GM10248 (cell line): ENCODE measurements around the gene BRD3.

ENCODE experiments used
- CTCF ChIA-PET: fragments of 300-600 bp; sonication (Branson Sonifier 250); formaldehyde crosslinking; extraction: SDS; loops from one replicate; lab custom pipeline; 2021; ENCODE audit warnings: antibody characterized with exemption; lab: Yijun Ruan, JAX
- POLR2A ChIA-PET: fragments of 350-650 bp; sonication (Branson Sonifier 250); formaldehyde crosslinking; extraction: SDS; loops from one replicate; lab custom pipeline; 2020; ENCODE audit warnings: antibody characterized with exemption; lab: Yijun Ruan, JAX
- DNase-seq: peaks from one replicate; pipeline ENCODE4 v3.0.0; 2012; ENCODE audit errors: extremely low spot score
- TF ChIP-seq, protein P1 (sequence below): IDR thresholded peaks from 2 replicates; pipeline ENCODE4 v1.5.1; 2012; ENCODE audit warnings: mild to moderate bottlenecking, low read depth; ENCODE audit errors: extremely low read depth, missing control alignments, control extremely low read depth

Gene BRD3

DNA sequence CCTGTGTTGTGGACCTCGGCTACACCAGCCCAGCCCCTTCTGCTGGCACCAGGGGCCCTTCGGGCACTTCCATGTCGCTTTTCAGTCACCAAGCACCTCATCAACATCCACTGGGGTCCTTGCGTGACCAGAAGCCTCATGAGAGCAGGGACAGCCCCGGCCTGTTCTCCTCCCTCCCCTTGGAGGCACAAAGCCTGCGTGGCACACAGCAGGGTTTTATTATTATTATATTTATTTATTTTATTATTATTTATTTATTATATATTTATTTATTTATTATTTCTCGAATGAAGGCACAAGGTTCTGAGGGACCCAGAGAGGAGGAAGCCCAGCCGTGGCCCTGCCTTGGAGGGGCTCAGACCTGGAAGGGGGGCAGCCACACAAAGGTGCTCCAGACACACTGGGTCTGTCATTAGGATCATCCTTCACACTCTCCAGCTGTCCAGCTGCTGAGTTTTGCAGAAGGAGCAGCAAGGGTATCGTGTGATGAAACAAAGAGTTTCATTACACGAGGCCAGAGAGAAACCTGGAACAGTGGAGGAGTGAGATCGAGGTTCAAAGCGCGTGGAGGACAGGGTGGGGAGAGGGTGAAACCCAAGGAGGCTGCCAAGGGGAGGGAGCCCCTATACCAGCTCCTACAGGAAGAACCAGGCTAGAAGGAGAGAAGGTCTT, 80.9 kb downstream of the BRD3 start:
- TF ChIP-seq, protein P1, sequence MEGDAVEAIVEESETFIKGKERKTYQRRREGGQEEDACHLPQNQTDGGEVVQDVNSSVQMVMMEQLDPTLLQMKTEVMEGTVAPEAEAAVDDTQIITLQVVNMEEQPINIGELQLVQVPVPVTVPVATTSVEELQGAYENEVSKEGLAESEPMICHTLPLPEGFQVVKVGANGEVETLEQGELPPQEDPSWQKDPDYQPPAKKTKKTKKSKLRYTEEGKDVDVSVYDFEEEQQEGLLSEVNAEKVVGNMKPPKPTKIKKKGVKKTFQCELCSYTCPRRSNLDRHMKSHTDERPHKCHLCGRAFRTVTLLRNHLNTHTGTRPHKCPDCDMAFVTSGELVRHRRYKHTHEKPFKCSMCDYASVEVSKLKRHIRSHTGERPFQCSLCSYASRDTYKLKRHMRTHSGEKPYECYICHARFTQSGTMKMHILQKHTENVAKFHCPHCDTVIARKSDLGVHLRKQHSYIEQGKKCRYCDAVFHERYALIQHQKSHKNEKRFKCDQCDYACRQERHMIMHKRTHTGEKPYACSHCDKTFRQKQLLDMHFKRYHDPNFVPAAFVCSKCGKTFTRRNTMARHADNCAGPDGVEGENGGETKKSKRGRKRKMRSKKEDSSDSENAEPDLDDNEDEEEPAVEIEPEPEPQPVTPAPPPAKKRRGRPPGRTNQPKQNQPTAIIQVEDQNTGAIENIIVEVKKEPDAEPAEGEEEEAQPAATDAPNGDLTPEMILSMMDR, result no peak
- ChIA-PET POLR2A (no interaction called here), CTCF (interaction anchor here (1.8 kb wide), 1 partner anchor 10 kb away, joined by 3 read pairs; no protein-coding TSS in a partner anchor)
- no peak for DNase-seq

DNA sequence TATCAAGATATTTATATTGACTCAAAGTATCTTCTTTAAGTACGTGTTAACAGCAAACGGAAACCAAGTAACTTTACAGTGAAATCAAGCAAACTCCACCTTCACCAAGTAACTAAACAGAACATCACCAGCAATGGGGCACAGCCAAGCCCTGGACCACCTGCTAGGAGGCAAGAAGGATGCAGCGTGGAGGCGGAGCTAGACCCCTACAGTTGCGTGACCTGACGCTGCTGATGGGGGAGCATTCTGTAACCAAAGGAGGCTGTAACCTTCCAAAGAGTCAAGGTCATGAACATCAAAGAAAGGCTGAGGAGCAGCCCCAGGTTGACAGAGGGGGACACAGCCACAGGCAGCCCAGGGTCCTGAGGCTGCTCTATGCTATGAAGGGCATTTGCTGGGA, 81.8 kb downstream of the BRD3 start:
- POLR2A ChIA-PET, result no interaction called here
- CTCF ChIA-PET, result no interaction called here
- DNase-seq, result no peak
- TF ChIP-seq, protein P1, result no peak

DNA sequence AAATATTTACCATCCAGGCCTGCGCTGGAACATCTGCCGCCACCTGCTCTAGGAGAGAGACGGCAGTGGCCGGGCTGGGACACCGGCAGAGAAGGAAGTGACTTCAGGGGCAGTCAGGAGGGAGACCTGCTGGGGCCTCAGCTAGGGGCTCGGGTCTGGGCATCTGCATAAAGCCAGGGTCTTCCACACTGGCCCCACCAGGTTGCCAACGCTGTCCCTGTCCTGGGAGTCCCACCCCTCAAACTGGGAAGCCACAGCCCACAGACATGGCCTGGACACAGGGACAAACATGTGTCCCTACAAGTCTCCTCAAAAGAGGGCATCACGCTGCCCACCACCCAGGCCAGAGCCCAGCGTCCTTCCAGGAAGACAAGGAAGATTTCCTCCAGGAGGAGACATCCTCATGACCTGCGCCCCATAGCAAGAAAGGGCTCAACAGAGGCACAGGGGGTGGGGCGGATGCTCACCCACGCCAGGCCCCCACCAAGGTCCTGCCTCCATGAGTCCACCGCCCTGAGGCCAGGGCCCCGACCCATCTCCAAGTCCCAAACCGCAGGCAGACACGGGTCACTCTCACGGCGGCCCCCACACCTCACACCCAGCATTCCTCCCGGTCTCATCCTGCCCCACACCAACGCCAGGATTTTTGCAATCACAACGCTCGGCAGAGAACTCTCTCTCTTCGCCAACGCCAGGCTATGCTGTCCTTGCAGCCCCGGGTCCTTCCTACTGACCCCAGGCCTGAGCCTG, 84.7 kb downstream of the BRD3 start:
- POLR2A ChIA-PET, result no interaction called here
- CTCF ChIA-PET, result interaction anchor here (1.0 kb wide), 1 partner anchor 27 kb away, joined by 3 read pairs; no protein-coding TSS in a partner anchor
- TF ChIP-seq, protein P1, result no peak
- DNase-seq, result no peak

DNA sequence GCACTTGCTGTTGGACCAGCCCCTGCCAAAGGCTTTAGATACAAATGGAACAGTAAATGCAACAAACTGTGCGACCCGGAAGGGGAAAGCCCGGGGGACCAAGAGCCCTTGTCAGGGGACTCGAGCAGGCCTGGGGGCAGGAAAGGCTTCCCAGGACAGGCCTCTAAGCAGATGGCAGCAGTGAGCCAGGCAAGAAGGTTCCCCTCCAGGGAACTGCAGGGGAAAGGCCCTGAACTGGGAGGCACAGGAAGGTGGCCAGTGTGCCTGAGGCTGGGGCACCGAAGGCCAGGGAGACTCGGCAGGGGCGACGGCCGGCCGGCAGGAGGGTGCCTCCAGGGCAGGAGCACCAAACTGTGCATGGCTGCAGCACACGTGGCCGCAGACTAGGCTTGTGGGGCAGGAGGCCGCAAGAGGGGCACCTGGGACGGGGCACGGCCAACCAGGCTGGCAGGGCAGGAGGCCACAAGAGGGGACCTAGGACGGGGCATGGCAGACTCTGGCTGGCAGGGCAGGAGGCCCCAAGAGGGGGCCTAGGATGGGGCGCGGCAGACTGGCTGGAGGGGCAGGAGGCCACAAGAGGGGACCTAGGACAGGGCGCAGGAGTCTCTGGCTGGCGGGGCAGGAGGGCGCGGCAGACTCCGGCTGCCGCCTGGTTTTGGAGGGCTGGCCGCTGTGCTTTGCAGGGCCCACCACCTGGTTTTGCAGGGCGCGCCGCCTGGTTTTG, 85.7 kb downstream of the BRD3 start:
- TF ChIP-seq, protein P1, result no peak
- DNase-seq, result no peak
- ChIA-PET CTCF (interaction anchor here (2.4 kb wide), 1 partner anchor 13 kb away, joined by 6 read pairs; no protein-coding TSS in a partner anchor), POLR2A (no interaction called here)

DNA sequence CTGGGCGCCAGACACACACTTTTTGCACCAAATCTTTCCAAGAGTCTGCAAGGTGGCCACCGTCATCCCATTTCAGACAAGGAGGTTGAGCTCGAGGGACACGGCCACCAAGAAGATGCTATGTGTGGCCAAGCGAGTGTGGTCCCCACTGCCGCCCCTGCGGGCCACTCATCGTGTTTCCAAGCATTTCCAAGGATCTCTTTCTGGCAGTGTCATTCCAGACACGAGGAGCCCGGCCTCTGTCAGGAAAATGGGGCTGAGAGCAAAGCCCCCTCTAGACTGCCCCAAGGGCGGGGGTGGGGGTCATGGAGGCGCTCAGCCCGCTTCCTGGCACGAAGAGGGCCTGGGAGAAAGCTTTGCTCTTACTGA, 86.3 kb downstream of the BRD3 start:
- ChIA-PET CTCF (interaction anchor here (2.4 kb wide), 1 partner anchor 14 kb away, joined by 6 read pairs; no protein-coding TSS in a partner anchor), POLR2A (no interaction called here)
- TF ChIP-seq, protein P1, result no peak
- DNase-seq, result no peak

DNA sequence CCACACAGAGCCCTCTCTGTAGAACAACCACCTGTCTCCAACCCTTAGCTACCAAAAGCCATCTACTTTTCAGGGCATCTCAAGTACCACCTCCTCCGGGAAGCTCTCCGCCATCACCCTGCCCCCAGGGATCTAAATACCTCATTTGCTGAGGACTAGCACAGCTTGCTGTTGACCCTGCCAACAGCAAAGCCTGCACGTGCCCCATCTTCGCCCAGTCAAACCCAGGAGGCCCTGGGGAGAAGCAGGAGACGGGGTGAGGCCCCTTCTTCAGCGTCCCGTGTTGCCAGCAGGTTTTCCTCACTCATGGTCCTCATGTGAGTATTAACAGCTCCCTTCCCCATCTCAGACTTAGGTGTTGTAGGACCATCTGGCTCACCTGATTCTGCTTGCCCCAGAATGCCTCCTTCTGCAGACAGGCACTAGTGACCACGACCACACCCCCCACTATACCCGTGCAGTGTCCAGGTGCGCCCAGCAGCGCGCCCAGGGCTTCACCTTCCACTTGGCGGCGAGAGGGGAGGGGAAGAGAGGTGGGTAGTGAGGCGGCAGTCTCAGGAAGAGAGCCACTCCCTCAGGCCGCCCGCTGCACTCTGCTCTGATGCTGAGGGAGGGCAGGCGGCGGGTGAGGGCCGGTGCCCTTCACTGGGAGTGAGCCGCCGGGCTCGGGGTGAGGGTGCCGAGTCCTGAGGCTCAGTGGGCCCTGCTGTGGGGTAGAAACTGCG, 86.8 kb downstream of the BRD3 start:
- CTCF ChIA-PET, result interaction anchor here (1.2 to 2.4 kb wide), 4 partner anchors 10 to 35 kb away, joined by 3 to 6 read pairs (median 4); no protein-coding TSS in a partner anchor
- TF ChIP-seq, protein P1, result no peak
- POLR2A ChIA-PET, result no interaction called here
- no peak for DNase-seq
